Endothelial cell of umbilical vein (primary cell): ENCODE measurements around the gene DAB2. TPM values are rescaled to one million over a fixed set of nuclear protein-coding genes. Genes with fewer than 3 reads are reported as not detected.

Source experiments
- BruUV-seq: library from RNA; stranded (reverse); fragments of 400-500 nt; replicated peaks from 2 replicates; lab custom pipeline; 2021; lab: Mats Ljungman, UMichigan
- CTCF ChIA-PET: fragments of 300-600, 350-600 bp; sonication (Branson Sonifier 250); formaldehyde crosslinking; loops from one replicate; lab custom pipeline; 2021; ENCODE audit warnings: antibody characterized with exemption, inconsistent platforms; lab: Charles Lee
- POLR2A ChIA-PET: fragments of 300-600, 350-600 bp; sonication (Branson Sonifier 250); formaldehyde crosslinking; loops from one replicate; lab custom pipeline; 2021; ENCODE audit warnings: antibody characterized with exemption, inconsistent platforms; lab: Charles Lee
- DNase-seq: peaks from one replicate; pipeline ENCODE4 v3.0.0-alpha.2; 2011; ENCODE audit warnings: low read depth, low spot score
- FAIRE-seq: peaks from 2 replicates; lab custom pipeline; 2011; peaks lifted over from hg19 to GRCh38; lab: Jason Lieb, UNC
- H2AFZ ChIP-seq: 2 replicates; pipeline ENCODE4 v1.6.0; 2012; ENCODE audit warnings: low read depth, low read length, control low read depth, inconsistent platforms
- H3K27ac ChIP-seq: 2 replicates; pipeline ENCODE4 v1.5.1; 2011; ENCODE audit warnings: low read depth, mild to moderate bottlenecking, control low read depth, low read length, moderate library complexity; ENCODE audit not compliant: insufficient read depth
- H3K27me3 ChIP-seq, 2 experiments: 2 replicates each; pipeline versions ENCODE4 v1.6.0 to v1.6.1; 2011; ENCODE audit warnings: low read length in 2 of 2, mixed read lengths in 1 of 2; ENCODE audit not compliant: control insufficient read depth in 2 of 2, insufficient read depth in 2 of 2
- H3K36me3 ChIP-seq, 2 experiments: 2 replicates in 1 of 2; 3 replicates in 1 of 2; pipeline ENCODE4 v1.5.1; 2011; ENCODE audit warnings: low read length in 2 of 2, mild to moderate bottlenecking in 1 of 2, moderate library complexity in 1 of 2; ENCODE audit not compliant: control insufficient read depth in 2 of 2, insufficient read depth in 2 of 2; ENCODE audit errors: extremely low read depth in 1 of 2
- H3K4me1 ChIP-seq: 3 replicates; pipeline ENCODE4 v1.5.1; 2011; ENCODE audit warnings: mild to moderate bottlenecking, low read length; ENCODE audit not compliant: control insufficient read depth, insufficient read depth; ENCODE audit errors: extremely low read depth
- H3K4me2 ChIP-seq: 2 replicates; pipeline ENCODE4 v1.6.1; 2011; ENCODE audit warnings: low read length, control low read depth, mixed read lengths; ENCODE audit not compliant: insufficient read depth
- H3K4me3 ChIP-seq, 3 experiments: fragments of 200-600 bp in 1 of 3; sonication (generic), shearing (Covaris generic) in 1 of 3; replicated peaks in 1 of 3; 2 replicates each; pipeline ENCODE4 v1.5.1; 2011 to 2016; ENCODE audit warnings: control low read depth in 3 of 3, low read length in 3 of 3, mild to moderate bottlenecking in 2 of 3, inconsistent platforms in 1 of 3, low read depth in 1 of 3, moderate library complexity in 1 of 3; ENCODE audit not compliant: insufficient read depth in 1 of 3
- H3K79me2 ChIP-seq: 2 replicates; pipeline ENCODE4 v1.6.0; 2012; ENCODE audit warnings: low read length, inconsistent platforms; ENCODE audit not compliant: control insufficient read depth, insufficient read depth
- H3K9ac ChIP-seq: replicated peaks from 2 replicates; pipeline ENCODE3; 2011; ENCODE audit warnings: low read length, control low read depth; ENCODE audit not compliant: insufficient read depth; ENCODE audit errors: extremely low read depth
- H3K9me1 ChIP-seq: replicated peaks from 3 replicates; pipeline ENCODE4 v1.6.0; 2011; ENCODE audit warnings: mild to moderate bottlenecking, low read length; ENCODE audit not compliant: control insufficient read depth, insufficient read depth; ENCODE audit errors: extremely low read depth
- H3K9me3 ChIP-seq: replicated peaks from 2 replicates; pipeline ENCODE4 v1.5.1; 2012; ENCODE audit warnings: low read length, inconsistent platforms; ENCODE audit not compliant: control insufficient read depth, insufficient read depth
- H4K20me1 ChIP-seq: replicated peaks from 2 replicates; pipeline ENCODE3; 2011; ENCODE audit warnings: mild to moderate bottlenecking, low read length; ENCODE audit not compliant: control insufficient read depth, insufficient read depth; ENCODE audit errors: extremely low read depth
- EZH2 ChIP-seq: IDR thresholded peaks from 2 replicates; pipeline ENCODE4 v1.6.1; 2012; ENCODE audit warnings: borderline replicate concordance, low read depth, mild to moderate bottlenecking, moderate library complexity, low read length, inconsistent platforms; ENCODE audit not compliant: severe bottlenecking
- FOS ChIP-seq: IDR thresholded peaks from 2 replicates; pipeline ENCODE4 v1.6.1; 2011; ENCODE audit warnings: mild to moderate bottlenecking, low read length, moderate library complexity, borderline replicate concordance; ENCODE audit not compliant: insufficient read depth
- GATA2 ChIP-seq: IDR thresholded peaks from 2 replicates; pipeline ENCODE4 v1.7.0; 2011; ENCODE audit warnings: low read depth, mild to moderate bottlenecking, moderate library complexity, mixed read lengths, low read length; ENCODE audit not compliant: insufficient read length, insufficient read depth
- JUN ChIP-seq: IDR thresholded peaks from 2 replicates; pipeline ENCODE4 v1.6.1; 2011; ENCODE audit warnings: borderline replicate concordance, low read depth; ENCODE audit not compliant: insufficient read length, insufficient read depth
- MYC ChIP-seq: IDR thresholded peaks from one replicate; pipeline ENCODE4 v1.6.1; 2011; ENCODE audit warnings: mild to moderate bottlenecking, low read depth, low read length
- POLR2A ChIP-seq: IDR thresholded peaks from 2 replicates; pipeline ENCODE4 v1.6.1; 2012; ENCODE audit warnings: low read depth, mild to moderate bottlenecking, control low read depth, low read length
- POLR2AphosphoS5 ChIP-seq: IDR thresholded peaks from 2 replicates; pipeline ENCODE4 v1.6.1; 2012; ENCODE audit warnings: low read depth, mild to moderate bottlenecking, control low read depth, low read length, moderate library complexity; ENCODE audit not compliant: insufficient read depth
- dilution Hi-C: fragments of 300-500 bp; cut with MboI; formaldehyde crosslinking; loops from one replicate; pipeline ENCODE4 v1.15.0; 2019; ENCODE audit warnings: low sequenced_read_pairs; ENCODE audit not compliant: extremely low pct_ligation_motif_present
- intact Hi-C: fragments of 100-400 bp; cut with micrococcal nuclease; formaldehyde crosslinking; loops from one replicate; pipeline ENCODE4 v1.10.0; 2022
- polyA plus RNA-seq, 4 experiments: library from polyadenylated mRNA; depleted of rRNA in 3 of 4; stranded (reverse) in 3 of 4; unstranded in 1 of 4; fragments of >200 nt; gene quantifications; 2 replicates each; pipeline versions ENCODE4 v1.2.1 to v1.2.3, GENCODE V29; 2011 to 2012; ENCODE audit warnings: missing spikeins in 1 of 4
- total RNA-seq: library from RNA; stranded (reverse); gene quantifications from 2 replicates; pipeline ENCODE4 v1.2.3, GENCODE V29; 2021
- TF ChIP-seq, protein P1 (sequence below), 2 donors: IDR thresholded peaks; 1 replicate in 1 of 2; 2 replicates in 1 of 2; pipeline ENCODE4 v1.5.1; 2011; ENCODE audit warnings: low read length in 2 of 2, mild to moderate bottlenecking in 2 of 2, moderate library complexity in 2 of 2, control low read depth in 1 of 2, inconsistent platforms in 1 of 2, low read depth in 1 of 2; ENCODE audit not compliant: insufficient read depth in 1 of 2; ENCODE audit errors: extremely low read depth in 1 of 2
- TF ChIP-seq, protein P2 (sequence below): IDR thresholded peaks from 2 replicates; pipeline ENCODE4 v1.6.1; 2011; ENCODE audit not compliant: insufficient read depth, insufficient read length

The DAB2 gene
- total and polyA plus RNA-seq, 2 donors (not counting 3 experiments of a cell fraction or from before 2014, with no cell fraction given), result 168 to 283 TPM

DNA sequence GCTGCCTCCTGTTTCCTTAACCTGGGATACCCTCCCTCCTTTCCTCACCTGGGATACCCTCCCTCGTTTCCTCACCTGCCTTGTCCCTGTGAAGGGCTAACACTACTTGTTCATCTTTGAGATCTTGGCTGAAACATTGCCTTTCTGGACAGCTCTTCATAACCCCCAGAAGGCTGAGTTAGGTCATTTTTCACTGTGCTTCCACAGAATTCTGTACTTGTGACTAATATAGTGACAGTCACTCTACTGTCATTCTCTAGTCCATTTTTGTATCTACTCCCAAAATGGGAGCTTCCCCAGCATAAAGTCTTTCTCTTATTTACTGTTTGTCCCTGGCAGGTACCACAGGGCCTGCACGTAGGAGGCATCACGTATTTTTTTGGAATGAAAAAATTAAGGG, 21.5 kb upstream of the DAB2 start:
- no peak for FAIRE-seq
- ChIA-PET CTCF (interaction anchor here (0.8 to 2.5 kb wide), 11 partner anchors 10 to 102 kb away, joined by 3 to 10 read pairs (median 4); partner anchors contain the start of gene DAB2), POLR2A (interaction anchor here (2.1 kb wide), 1 partner anchor 21 kb away, joined by 12 read pairs; the partner anchor contains the start of gene DAB2)
- H3K9ac ChIP-seq, result no peak overlapping the region
- no peaks in the 10 kb centered on the region for H3K9me1 ChIP-seq
- H3K4me1 ChIP-seq, result peaks cover 28% of the 10 kb centered on the region
- H2AFZ ChIP-seq, result peak overlapping the region; percentile 62
- TF ChIP-seq, protein P1, sequence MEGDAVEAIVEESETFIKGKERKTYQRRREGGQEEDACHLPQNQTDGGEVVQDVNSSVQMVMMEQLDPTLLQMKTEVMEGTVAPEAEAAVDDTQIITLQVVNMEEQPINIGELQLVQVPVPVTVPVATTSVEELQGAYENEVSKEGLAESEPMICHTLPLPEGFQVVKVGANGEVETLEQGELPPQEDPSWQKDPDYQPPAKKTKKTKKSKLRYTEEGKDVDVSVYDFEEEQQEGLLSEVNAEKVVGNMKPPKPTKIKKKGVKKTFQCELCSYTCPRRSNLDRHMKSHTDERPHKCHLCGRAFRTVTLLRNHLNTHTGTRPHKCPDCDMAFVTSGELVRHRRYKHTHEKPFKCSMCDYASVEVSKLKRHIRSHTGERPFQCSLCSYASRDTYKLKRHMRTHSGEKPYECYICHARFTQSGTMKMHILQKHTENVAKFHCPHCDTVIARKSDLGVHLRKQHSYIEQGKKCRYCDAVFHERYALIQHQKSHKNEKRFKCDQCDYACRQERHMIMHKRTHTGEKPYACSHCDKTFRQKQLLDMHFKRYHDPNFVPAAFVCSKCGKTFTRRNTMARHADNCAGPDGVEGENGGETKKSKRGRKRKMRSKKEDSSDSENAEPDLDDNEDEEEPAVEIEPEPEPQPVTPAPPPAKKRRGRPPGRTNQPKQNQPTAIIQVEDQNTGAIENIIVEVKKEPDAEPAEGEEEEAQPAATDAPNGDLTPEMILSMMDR (IDR thresholded peaks at IDR 0.05; ENCODE audit: extremely low read depth in 1 of 2, insufficient read depth in 1 of 2, low read depth in 1 of 2, low read length in 2 of 2), result no peak
- no peak for TF ChIP-seq POLR2A
- no peak for TF ChIP-seq MYC
- no peak for TF ChIP-seq FOS
- TF ChIP-seq GATA2, result no peak
- TF ChIP-seq, protein P2, sequence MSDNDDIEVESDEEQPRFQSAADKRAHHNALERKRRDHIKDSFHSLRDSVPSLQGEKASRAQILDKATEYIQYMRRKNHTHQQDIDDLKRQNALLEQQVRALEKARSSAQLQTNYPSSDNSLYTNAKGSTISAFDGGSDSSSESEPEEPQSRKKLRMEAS, result no peak
- TF ChIP-seq EZH2, result no peak
- no peak for TF ChIP-seq JUN
- TF ChIP-seq POLR2AphosphoS5, result no peak
- no peak for DNase-seq
- H3K4me2 ChIP-seq, result no peak overlapping the region
- intact Hi-C loops, result no loop called here
- no peaks in the 10 kb centered on the region for H3K27me3 ChIP-seq
- BruUV-seq, result no TSS peak
- H3K79me2 ChIP-seq, result no peaks in the 10 kb centered on the region
- no peaks in the 10 kb centered on the region for H3K9me3 ChIP-seq
- dilution Hi-C loops, result no loop called here
- no peak overlapping the region for H3K4me3 ChIP-seq
- H3K36me3 ChIP-seq, result no peaks in the 10 kb centered on the region
- no peak overlapping the region for H3K27ac ChIP-seq
- H4K20me1 ChIP-seq, result no peaks in the 10 kb centered on the region
